Measurements from ENCODE around the gene TIMP3. TPM values are rescaled to one million over a fixed set of nuclear protein-coding genes. Genes with fewer than 3 reads are reported as not detected.

Gene TIMP3
- total and polyA plus RNA-seq, 2 donors (not counting 3 experiments of a cell fraction or from before 2014, with no cell fraction given), result 0.22 to 2.0 TPM

GRCh38 chr22:32843300-32843699 is 41.8 kb downstream of the TIMP3 start:
- no peak overlapping the region for H3K4me3 ChIP-seq (replicated peaks in 1 of 3; ENCODE audit: insufficient read depth in 1 of 3, low read depth in 1 of 3, low read length in 3 of 3)
- ChIA-PET CTCF (no interaction called here), POLR2A (no interaction called here)
- H2AFZ ChIP-seq (ENCODE audit: low read depth, low read length), result no peak overlapping the region
- dilution Hi-C loops (cut with MboI; ENCODE audit: extremely low pct_ligation_motif_present, low sequenced_read_pairs) (no loop called here), intact Hi-C loops (cut with micrococcal nuclease) (no loop called here)
- no peaks in the 10 kb centered on the region for H3K79me2 ChIP-seq (ENCODE audit: control insufficient read depth, insufficient read depth, low read length)
- no peaks in the 10 kb centered on the region for H3K9me1 ChIP-seq (replicated peaks; ENCODE audit: control insufficient read depth, extremely low read depth, insufficient read depth, low read length)
- no TSS peak for BruUV-seq (replicated peaks)
- no peak overlapping the region for H3K4me2 ChIP-seq (ENCODE audit: insufficient read depth, low read length)
- no peaks in the 10 kb centered on the region for H3K4me1 ChIP-seq (ENCODE audit: control insufficient read depth, extremely low read depth, insufficient read depth, low read length)
- no peaks in the 10 kb centered on the region for H4K20me1 ChIP-seq (replicated peaks; ENCODE audit: control insufficient read depth, extremely low read depth, insufficient read depth, low read length)
- no peaks in the 10 kb centered on the region for H3K36me3 ChIP-seq (ENCODE audit: control insufficient read depth in 2 of 2, extremely low read depth in 1 of 2, insufficient read depth in 2 of 2, low read length in 2 of 2)
- FAIRE-seq, result no peak
- TF ChIP-seq POLR2AphosphoS5 (IDR thresholded peaks at IDR 0.05; ENCODE audit: insufficient read depth, low read depth, low read length) (no peak), JUN (IDR thresholded peaks at IDR 0.05; ENCODE audit: borderline replicate concordance, insufficient read depth, insufficient read length, low read depth) (no peak), POLR2A (IDR thresholded peaks at IDR 0.05; ENCODE audit: low read depth, low read length) (no peak), MYC (IDR thresholded peaks at IDR 0.05; ENCODE audit: low read depth, low read length) (no peak), FOS (IDR thresholded peaks at IDR 0.05; ENCODE audit: borderline replicate concordance, insufficient read depth, low read length) (no peak), EZH2 (IDR thresholded peaks at IDR 0.05; ENCODE audit: borderline replicate concordance, low read depth, low read length, severe bottlenecking) (no peak), GATA2 (IDR thresholded peaks at IDR 0.05; ENCODE audit: insufficient read depth, insufficient read length, low read depth, low read length) (no peak)
- TF ChIP-seq, protein P1, sequence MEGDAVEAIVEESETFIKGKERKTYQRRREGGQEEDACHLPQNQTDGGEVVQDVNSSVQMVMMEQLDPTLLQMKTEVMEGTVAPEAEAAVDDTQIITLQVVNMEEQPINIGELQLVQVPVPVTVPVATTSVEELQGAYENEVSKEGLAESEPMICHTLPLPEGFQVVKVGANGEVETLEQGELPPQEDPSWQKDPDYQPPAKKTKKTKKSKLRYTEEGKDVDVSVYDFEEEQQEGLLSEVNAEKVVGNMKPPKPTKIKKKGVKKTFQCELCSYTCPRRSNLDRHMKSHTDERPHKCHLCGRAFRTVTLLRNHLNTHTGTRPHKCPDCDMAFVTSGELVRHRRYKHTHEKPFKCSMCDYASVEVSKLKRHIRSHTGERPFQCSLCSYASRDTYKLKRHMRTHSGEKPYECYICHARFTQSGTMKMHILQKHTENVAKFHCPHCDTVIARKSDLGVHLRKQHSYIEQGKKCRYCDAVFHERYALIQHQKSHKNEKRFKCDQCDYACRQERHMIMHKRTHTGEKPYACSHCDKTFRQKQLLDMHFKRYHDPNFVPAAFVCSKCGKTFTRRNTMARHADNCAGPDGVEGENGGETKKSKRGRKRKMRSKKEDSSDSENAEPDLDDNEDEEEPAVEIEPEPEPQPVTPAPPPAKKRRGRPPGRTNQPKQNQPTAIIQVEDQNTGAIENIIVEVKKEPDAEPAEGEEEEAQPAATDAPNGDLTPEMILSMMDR (IDR thresholded peaks at IDR 0.05; ENCODE audit: extremely low read depth in 1 of 2, insufficient read depth in 1 of 2, low read depth in 1 of 2, low read length in 2 of 2), result no peak
- TF ChIP-seq, protein P2, sequence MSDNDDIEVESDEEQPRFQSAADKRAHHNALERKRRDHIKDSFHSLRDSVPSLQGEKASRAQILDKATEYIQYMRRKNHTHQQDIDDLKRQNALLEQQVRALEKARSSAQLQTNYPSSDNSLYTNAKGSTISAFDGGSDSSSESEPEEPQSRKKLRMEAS (IDR thresholded peaks at IDR 0.05; ENCODE audit: insufficient read depth, insufficient read length), result no peak
- H3K27ac ChIP-seq (ENCODE audit: insufficient read depth, low read depth, low read length), result no peak overlapping the region
- H3K9me3 ChIP-seq (replicated peaks; ENCODE audit: control insufficient read depth, insufficient read depth, low read length), result peaks cover 1% of the 10 kb centered on the region
- no peak overlapping the region for H3K9ac ChIP-seq (replicated peaks; ENCODE audit: extremely low read depth, insufficient read depth, low read length)
- no peak for DNase-seq (ENCODE audit: low read depth, low spot score)
- H3K27me3 ChIP-seq (ENCODE audit: control insufficient read depth in 2 of 2, insufficient read depth in 2 of 2, low read length in 2 of 2), result no peaks in the 10 kb centered on the region
